ENCODE measurements around the gene COLQ.

DNA sequence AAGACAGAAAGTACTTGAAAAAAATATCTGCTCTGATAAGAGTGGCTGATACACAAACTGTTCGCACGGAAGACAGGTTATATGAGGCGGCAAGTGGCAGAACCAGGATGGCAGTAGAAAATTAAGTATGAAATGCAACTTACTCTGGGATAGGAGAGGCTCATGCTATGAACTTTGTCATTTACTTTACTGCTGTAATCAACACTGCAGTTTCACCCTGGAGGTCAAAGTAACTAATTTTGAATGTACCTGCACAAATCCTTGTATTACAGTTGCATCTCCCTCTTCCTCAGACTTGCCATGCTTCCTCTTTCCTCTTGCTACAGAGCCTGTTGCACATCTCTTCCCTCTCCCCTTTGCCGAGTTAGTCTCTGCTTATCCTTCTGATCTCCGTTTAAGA lies 41.1 kb upstream of the COLQ start:
- TF ChIP-seq EZH2 (IDR thresholded peaks at IDR 0.05) (no peak), POLR2AphosphoS5 (IDR thresholded peaks at IDR 0.05; ENCODE audit: borderline replicate concordance, low read depth, low read length) (no peak), FOXP2 (optimal IDR thresholded peaks at IDR 0.05; ENCODE audit: control extremely low read depth, extremely low read length, insufficient read depth) (no peak)
